ENCODE measurements around the gene MT1HL1.

MT1HL1 gene

DNA sequence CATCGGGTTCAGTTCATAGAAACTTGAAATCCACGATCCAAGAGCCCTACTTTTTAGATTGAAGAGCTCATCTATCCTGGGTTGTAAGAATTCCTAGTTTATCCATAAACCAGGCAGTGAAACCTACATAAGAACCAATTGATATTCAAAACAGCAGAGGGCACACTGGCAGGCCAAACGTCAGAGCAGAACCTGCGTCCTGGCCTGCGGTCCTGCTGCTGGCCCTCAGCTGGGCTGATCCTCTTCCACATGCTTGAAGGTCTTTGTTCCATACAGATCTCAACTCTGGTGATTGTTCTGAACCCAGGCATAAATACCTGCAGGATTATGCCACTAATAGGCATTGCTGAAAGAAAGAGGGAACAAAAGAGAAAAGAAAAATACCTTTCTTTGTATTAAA is 47.0 kb downstream of the MT1HL1 start:
- H3K36me3 ChIP-seq = no peaks in the 10 kb centered on the region
- no peak for DNase-seq
- no peaks in the 10 kb centered on the region for H3K27me3 ChIP-seq
- intact Hi-C loops (cut with DNase I; ENCODE audit: low total_unique reads) = no loop called here
- TF ChIP-seq, protein P1, sequence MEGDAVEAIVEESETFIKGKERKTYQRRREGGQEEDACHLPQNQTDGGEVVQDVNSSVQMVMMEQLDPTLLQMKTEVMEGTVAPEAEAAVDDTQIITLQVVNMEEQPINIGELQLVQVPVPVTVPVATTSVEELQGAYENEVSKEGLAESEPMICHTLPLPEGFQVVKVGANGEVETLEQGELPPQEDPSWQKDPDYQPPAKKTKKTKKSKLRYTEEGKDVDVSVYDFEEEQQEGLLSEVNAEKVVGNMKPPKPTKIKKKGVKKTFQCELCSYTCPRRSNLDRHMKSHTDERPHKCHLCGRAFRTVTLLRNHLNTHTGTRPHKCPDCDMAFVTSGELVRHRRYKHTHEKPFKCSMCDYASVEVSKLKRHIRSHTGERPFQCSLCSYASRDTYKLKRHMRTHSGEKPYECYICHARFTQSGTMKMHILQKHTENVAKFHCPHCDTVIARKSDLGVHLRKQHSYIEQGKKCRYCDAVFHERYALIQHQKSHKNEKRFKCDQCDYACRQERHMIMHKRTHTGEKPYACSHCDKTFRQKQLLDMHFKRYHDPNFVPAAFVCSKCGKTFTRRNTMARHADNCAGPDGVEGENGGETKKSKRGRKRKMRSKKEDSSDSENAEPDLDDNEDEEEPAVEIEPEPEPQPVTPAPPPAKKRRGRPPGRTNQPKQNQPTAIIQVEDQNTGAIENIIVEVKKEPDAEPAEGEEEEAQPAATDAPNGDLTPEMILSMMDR (IDR thresholded peaks at IDR 0.05) = no peak
- no peak overlapping the region for H3K4me3 ChIP-seq
- no peaks in the 10 kb centered on the region for H3K9me3 ChIP-seq
- no peak overlapping the region for H3K27ac ChIP-seq
- peaks cover 0 to 19% (median 5%) of the 10 kb centered on the region in 4 donors for H3K4me1 ChIP-seq
